ENCODE results near the gene P2RX5.
A peak's percentile ranks its signal among the peaks of the same experiment; 100 is the strongest.

The P2RX5 gene

DNA sequence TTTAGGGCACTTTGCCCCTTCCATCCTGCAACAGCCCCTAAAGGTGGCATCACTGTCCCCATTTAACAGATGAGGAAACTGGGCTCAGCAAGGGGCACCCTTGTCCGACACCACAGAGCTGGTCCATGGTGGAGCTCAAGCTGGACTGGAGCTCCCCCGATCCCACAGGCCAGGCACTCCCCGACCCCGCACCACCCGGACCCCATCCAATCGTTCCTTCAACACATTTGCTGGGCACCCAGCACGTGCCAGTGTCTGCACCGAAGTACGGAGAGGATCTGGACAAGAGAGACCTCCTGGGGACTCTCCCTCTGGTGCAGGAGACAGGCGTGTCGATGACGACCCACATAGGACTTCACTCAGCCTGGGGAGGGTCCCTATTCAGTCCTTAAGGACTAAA, 13.9 kb downstream of the P2RX5 start:
- Mint-ChIP-seq H3K9me3 (no peaks in the 10 kb centered on the region), H3K4me1 (ENCODE audit: low read depth) (peaks cover 38% of the 10 kb centered on the region), H3K27ac (peak overlapping the region; percentile 51), H3K36me3 (ENCODE audit: low read depth) (no peaks in the 10 kb centered on the region), H3K27me3 (peaks cover 26% of the 10 kb centered on the region), H3K4me3 (no peak overlapping the region)
- intact Hi-C loops (cut with micrococcal nuclease): loop anchor here (2.0 kb wide), 1 partner anchor 51 kb away; no protein-coding TSS in a partner anchor

GRCh38 chr17:3681565-3681964, 14.4 kb downstream of the P2RX5 start:
- peak overlapping the region; percentile 51 for H3K27ac Mint-ChIP-seq
- no peaks in the 10 kb centered on the region for H3K36me3 Mint-ChIP-seq (ENCODE audit: low read depth)

GRCh38 chr17:3681057-3681456, 14.9 kb downstream of the P2RX5 start:
- peak overlapping the region; percentile 51 for H3K27ac Mint-ChIP-seq
- intact Hi-C loops (cut with micrococcal nuclease): no loop called here
- peaks cover 38% of the 10 kb centered on the region for H3K4me1 Mint-ChIP-seq (ENCODE audit: low read depth)
- H3K27me3 Mint-ChIP-seq: peaks cover 26% of the 10 kb centered on the region
- no peaks in the 10 kb centered on the region for H3K9me3 Mint-ChIP-seq
- H3K4me3 Mint-ChIP-seq: no peak overlapping the region
- H3K36me3 Mint-ChIP-seq (ENCODE audit: low read depth): no peaks in the 10 kb centered on the region

More at GRCh38 chr17:3681565-3681964, 14.4 kb downstream of the P2RX5 start:
- H3K9me3 Mint-ChIP-seq: no peaks in the 10 kb centered on the region
- peaks cover 38% of the 10 kb centered on the region for H3K4me1 Mint-ChIP-seq (ENCODE audit: low read depth)
- peaks cover 26% of the 10 kb centered on the region for H3K27me3 Mint-ChIP-seq
- intact Hi-C loops (cut with micrococcal nuclease): no loop called here
- no peak overlapping the region for H3K4me3 Mint-ChIP-seq

GRCh38 chr17:3679531-3680126, 16.3 kb downstream of the P2RX5 start:
- Mint-ChIP-seq H3K4me3 (no peak overlapping the region), H3K27me3 (peaks cover 19% of the 10 kb centered on the region), H3K9me3 (no peaks in the 10 kb centered on the region), H3K27ac (peak overlapping the region; percentile 50), H3K4me1 (ENCODE audit: low read depth) (peaks cover 38% of the 10 kb centered on the region), H3K36me3 (ENCODE audit: low read depth) (no peaks in the 10 kb centered on the region)
- intact Hi-C loops (cut with micrococcal nuclease): no loop called here

DNA sequence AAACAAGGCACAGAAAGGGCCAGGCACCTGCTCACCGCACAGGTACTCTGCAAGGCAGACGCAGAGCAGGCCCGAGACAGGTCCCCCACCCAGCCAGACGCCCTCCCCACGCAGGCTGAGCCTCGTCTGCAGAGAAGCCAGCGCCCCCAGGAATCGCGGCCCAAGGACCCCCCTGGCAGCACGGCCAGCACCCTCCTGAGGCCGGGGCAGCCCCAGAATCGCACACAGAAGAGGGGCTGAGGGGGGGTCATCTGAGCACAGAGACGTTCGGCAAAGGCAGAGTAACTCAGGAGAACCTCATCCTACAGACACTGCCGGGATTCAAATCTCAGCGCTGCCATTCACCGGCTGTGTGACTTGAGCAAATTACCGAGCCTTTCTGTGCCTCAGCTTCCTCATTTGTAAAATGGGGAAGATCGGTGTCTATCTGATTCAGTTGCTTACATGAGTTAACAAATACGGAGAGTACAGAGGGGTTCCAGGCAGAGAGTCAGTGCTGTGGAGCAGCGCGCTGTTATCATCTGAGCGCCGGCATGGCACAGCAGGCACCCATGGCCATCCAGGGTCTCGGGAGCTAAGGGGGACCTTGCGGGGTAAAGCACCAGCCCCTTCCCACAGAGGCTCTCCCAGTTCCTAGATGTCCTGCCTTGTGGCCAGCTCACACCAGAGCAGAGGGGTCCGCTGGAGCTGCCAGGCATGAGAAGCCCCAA, 17.0 kb downstream of the P2RX5 start:
- peak overlapping the region; percentile 50 for H3K27ac Mint-ChIP-seq
- peaks cover 38% of the 10 kb centered on the region for H3K4me1 Mint-ChIP-seq (ENCODE audit: low read depth)
- intact Hi-C loops (cut with micrococcal nuclease): no loop called here
- no peaks in the 10 kb centered on the region for H3K9me3 Mint-ChIP-seq
- peaks cover 16% of the 10 kb centered on the region for H3K27me3 Mint-ChIP-seq
- no peaks in the 10 kb centered on the region for H3K36me3 Mint-ChIP-seq (ENCODE audit: low read depth)
- no peak overlapping the region for H3K4me3 Mint-ChIP-seq

DNA sequence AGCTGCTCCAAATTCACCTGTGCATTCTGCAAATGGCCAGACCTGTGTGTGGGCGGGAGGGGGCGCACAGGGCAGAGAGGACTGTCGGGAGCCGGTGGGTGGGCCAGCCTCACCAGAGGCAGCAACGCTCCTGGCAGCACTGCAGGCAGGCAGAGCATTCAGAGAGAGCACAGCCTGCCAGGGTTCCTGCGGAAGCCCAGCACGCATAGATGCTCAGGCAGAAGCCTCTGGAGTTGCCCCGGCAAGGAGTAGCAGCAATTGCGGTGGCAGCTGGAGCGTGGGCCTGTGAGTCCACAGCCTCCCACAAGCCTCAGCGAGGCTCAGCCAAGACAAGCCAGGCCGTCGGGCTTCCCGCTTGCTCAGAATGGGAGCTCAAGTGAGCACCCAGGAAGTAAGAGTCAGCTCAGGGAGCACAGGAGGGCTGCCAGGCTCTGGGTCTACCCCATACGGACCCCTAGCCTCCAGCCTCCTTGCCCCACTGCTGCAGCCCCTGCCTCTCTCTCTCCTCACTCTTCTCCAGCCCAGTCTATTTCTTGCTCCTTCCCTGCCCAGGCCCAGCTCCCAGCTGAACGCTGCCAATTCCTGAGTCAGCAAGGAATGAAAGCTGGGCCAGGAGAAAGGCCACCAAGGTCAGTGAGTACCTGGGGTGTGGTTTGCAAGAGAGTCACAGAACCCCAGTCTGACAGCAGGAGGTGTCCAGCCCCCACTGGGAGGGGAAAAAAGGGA, 17.7 kb downstream of the P2RX5 start:
- H3K27ac Mint-ChIP-seq: no peak overlapping the region
- no peaks in the 10 kb centered on the region for H3K9me3 Mint-ChIP-seq
- intact Hi-C loops (cut with micrococcal nuclease): no loop called here
- no peaks in the 10 kb centered on the region for H3K36me3 Mint-ChIP-seq (ENCODE audit: low read depth)
- peaks cover 39% of the 10 kb centered on the region for H3K4me1 Mint-ChIP-seq (ENCODE audit: low read depth)
- peaks cover 13% of the 10 kb centered on the region for H3K27me3 Mint-ChIP-seq
- no peak overlapping the region for H3K4me3 Mint-ChIP-seq

- no peaks in the 10 kb centered on the region for H3K9me3 Mint-ChIP-seq
- no peak overlapping the region for H3K4me3 Mint-ChIP-seq
- peaks cover 36% of the 10 kb centered on the region for H3K4me1 Mint-ChIP-seq (ENCODE audit: low read depth)
- no peak overlapping the region for H3K27ac Mint-ChIP-seq
- peaks cover 11% of the 10 kb centered on the region for H3K36me3 Mint-ChIP-seq (ENCODE audit: low read depth)
- intact Hi-C loops (cut with micrococcal nuclease): no loop called here
- peaks cover 3% of the 10 kb centered on the region for H3K27me3 Mint-ChIP-seq
Observed at GRCh38 chr17:3675886-3676285, 20.1 kb downstream of the P2RX5 start.

- Mint-ChIP-seq H3K4me1 (ENCODE audit: low read depth) (peaks cover 28% of the 10 kb centered on the region), H3K36me3 (ENCODE audit: low read depth) (peaks cover 20% of the 10 kb centered on the region), H3K27ac (no peak overlapping the region), H3K4me3 (no peak overlapping the region), H3K9me3 (no peaks in the 10 kb centered on the region), H3K27me3 (no peaks in the 10 kb centered on the region)
- intact Hi-C loops (cut with micrococcal nuclease): no loop called here
Observed at GRCh38 chr17:3672571-3672970, 23.4 kb downstream of the P2RX5 start.

DNA sequence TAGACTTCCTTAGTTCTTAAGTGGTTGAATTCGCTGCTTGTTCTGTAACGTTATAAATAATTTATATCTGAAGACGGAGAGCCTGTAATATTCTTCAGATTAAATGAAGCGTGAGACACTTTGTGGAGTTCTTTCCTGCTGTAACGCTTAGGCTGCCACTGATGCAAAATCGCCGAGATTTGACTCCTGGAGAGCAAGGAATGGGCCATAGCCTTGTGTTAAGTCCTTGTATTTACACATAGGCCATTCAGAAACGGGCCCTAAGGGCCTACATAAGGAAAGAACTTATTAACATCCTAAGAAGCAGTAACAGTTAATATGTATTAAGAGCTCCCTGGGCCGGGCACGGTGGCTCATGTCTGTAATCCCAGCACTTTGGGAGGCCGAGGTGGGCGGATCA, 26.4 kb downstream of the P2RX5 start:
- Mint-ChIP-seq H3K27ac (peak overlapping the region; percentile 93), H3K27me3 (no peaks in the 10 kb centered on the region), H3K4me1 (ENCODE audit: low read depth) (peaks cover 58% of the 10 kb centered on the region), H3K9me3 (no peaks in the 10 kb centered on the region), H3K4me3 (peak overlapping the region; percentile 93), H3K36me3 (ENCODE audit: low read depth) (peaks cover 40% of the 10 kb centered on the region)
- intact Hi-C loops (cut with micrococcal nuclease): no loop called here

DNA sequence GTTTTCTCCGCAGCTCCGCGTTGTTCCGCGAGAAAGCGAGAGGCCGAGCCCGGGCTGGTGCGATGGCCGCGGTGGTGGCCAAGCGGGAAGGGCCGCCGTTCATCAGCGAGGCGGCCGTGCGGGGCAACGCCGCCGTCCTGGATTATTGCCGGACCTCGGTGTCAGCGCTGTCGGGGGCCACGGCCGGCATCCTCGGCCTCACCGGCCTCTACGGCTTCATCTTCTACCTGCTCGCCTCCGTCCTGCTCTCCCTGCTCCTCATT, 26.9 kb downstream of the P2RX5 start:
- no peaks in the 10 kb centered on the region for H3K27me3 Mint-ChIP-seq
- no peaks in the 10 kb centered on the region for H3K9me3 Mint-ChIP-seq
- H3K27ac Mint-ChIP-seq: peak overlapping the region; percentile 93
- peak overlapping the region; percentile 93 for H3K4me3 Mint-ChIP-seq
- H3K4me1 Mint-ChIP-seq (ENCODE audit: low read depth): peaks cover 64% of the 10 kb centered on the region
- intact Hi-C loops (cut with micrococcal nuclease): no loop called here
- peaks cover 45% of the 10 kb centered on the region for H3K36me3 Mint-ChIP-seq (ENCODE audit: low read depth)

- Mint-ChIP-seq H3K9me3 (no peaks in the 10 kb centered on the region), H3K4me1 (ENCODE audit: low read depth) (peaks cover 69% of the 10 kb centered on the region), H3K36me3 (ENCODE audit: low read depth) (peaks cover 50% of the 10 kb centered on the region), H3K27ac (peak within 1 kb of the TSS; percentile 93), H3K27me3 (no peaks in the 10 kb centered on the region), H3K4me3 (peak within 1 kb of the TSS; percentile 93)
- intact Hi-C loops (cut with micrococcal nuclease): loop anchor here (1.0 kb wide), 2 partner anchors 28 to 55 kb away; partner anchors contain the start of gene HASPIN
Observed at GRCh38 chr17:3668279-3669084, 27.5 kb downstream of the P2RX5 start, which contains the start of the genes EMC6 and TAX1BP3. EMC6 (plus strand) TSS chr17:3668812; CDS start chr17:3669147, 335 bp downstream. TAX1BP3 (minus strand) TSS chr17:3668578; CDS start chr17:3668526, 52 bp downstream.

DNA sequence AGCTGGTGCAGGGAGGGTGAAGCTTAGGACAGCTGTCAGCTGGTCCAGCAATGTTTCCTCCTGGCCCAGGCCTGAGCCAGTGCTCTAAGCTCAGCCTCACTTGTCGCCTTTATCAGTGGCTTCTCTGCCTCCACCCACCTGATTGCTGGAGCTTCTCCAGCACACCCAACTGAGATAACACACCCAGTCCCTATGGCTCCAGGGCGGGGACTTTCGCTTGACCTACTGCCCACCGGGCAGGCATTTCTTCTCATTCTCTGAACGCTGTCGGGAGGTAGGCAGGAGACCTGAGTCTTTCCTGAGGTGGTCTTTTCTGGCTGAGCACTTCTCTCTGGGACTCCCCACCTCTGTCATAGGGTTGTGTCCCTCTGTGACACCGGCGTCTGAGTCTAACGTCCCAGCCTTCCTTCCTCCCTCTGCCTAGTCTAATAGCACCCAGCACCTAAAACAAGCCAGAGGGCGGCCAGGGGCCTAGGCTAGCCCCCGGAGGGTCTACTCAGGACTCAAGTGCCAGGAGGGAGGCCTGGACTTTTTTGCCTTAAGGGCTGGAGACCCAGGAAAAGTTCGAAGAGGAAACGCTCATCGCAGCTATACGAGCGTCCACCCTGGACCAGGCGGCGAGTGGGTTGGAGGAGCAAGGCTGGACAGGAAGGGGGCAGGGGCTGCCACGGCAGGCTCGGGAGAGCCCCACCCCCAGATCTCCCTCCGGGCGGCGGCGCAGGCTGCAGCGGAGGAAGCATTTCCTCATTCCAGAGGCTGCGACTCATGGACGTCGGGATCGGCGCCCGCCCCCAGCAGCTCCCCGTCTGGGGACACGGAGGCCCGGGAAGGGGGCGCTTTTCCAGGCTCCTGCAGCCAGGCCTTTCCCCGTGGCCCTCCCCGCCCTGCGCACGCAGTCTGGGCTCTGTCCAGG, 28.3 kb downstream of the P2RX5 start:
- Mint-ChIP-seq H3K27me3 (no peaks in the 10 kb centered on the region), H3K36me3 (ENCODE audit: low read depth) (peaks cover 59% of the 10 kb centered on the region), H3K27ac (peak overlapping the region; percentile 93), H3K4me3 (peak overlapping the region; percentile 93), H3K4me1 (ENCODE audit: low read depth) (peaks cover 66% of the 10 kb centered on the region), H3K9me3 (no peaks in the 10 kb centered on the region)
- intact Hi-C loops (cut with micrococcal nuclease): loop anchor here (1.0 kb wide), 2 partner anchors 27 to 56 kb away; partner anchors contain the start of gene HASPIN

DNA sequence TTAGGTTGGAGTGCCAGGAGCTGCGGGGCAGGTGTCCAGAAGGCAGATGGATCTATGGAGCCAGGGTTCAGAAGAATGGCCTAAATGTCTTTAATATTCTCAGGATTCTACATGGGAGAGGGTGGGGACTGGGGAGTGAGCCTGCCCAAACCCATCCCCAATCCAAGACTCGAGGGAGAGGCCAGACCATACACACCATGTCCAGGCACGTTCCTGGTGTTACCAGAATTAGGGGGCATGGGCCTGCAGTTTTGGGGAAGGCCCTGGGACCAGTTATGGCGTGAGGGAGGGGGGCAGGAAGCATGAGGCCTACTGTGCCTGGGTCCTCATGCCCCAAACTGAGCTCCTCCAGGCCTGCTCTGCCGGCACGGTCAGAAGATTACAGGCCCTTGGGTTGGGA, 29.4 kb downstream of the P2RX5 start:
- intact Hi-C loops (cut with micrococcal nuclease): no loop called here
- Mint-ChIP-seq H3K4me1 (ENCODE audit: low read depth) (peaks cover 57% of the 10 kb centered on the region), H3K36me3 (ENCODE audit: low read depth) (peaks cover 61% of the 10 kb centered on the region), H3K9me3 (no peaks in the 10 kb centered on the region), H3K4me3 (no peak overlapping the region), H3K27ac (peak overlapping the region; percentile 47), H3K27me3 (no peaks in the 10 kb centered on the region)
